Prostate gland (tissue), 2 donors: ENCODE measurements around the gene MYO7B.

Experiments
- CTCF ChIP-seq, 4 experiments: fragments of 200-600 bp in 2 of 4; fragments of 450-650 bp in 2 of 4; sonication (generic) in 2 of 4; IDR thresholded peaks; 1 replicate in 3 of 4; 2 replicates in 1 of 4; pipeline ENCODE4 v1.5.1; 2016 to 2019; ENCODE audit warnings: antibody characterized with exemption in 4 of 4, mild to moderate bottlenecking in 2 of 4, moderate library complexity in 2 of 4
- POLR2A ChIP-seq: fragments of 450-650 bp; IDR thresholded peaks from one replicate; pipeline ENCODE4 v1.6.1; 2016; ENCODE audit warnings: antibody characterized with exemption, mild to moderate bottlenecking
- POLR2AphosphoS5 ChIP-seq: sonication (generic); formaldehyde crosslinking; IDR thresholded peaks from one replicate; pipeline ENCODE4 v1.6.1; 2017; ENCODE audit warnings: antibody characterized with exemption

DNA sequence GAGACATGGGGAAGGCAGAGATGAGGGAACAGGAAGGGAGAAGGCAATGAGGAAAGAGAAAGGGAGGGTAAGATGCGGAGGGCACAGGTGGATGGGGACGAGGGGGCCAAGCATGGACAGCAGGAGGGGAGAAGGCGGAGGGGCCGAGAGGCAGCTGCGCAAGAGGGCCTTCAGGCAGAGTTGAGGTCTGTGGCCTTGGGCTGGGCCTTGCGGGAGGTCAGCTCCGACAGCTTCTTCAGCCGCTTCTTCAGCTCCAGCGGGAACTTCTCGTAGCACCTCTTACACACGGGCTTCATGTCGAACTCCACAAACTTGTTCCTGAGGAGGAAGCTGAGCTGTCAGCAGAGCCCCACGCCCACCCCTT lies 103.6 kb downstream of the MYO7B start:
- TF ChIP-seq CTCF (IDR thresholded peaks at IDR 0.05) = no peak
- TF ChIP-seq POLR2AphosphoS5 = no peak
- TF ChIP-seq POLR2A = no peak
